T47D (cell line): ENCODE measurements around the gene TRIM2.
A peak's percentile ranks its signal among the peaks of the same experiment; 100 is the strongest.

Experiments
- DNase-seq, 2 experiments: peaks; one replicate each; pipeline versions ENCODE4 v3.0.0 to v3.0.0-alpha.2; 2011 to 2012; ENCODE audit warnings: low read depth in 1 of 2, low spot score in 1 of 2
- JUND ChIP-seq: IDR thresholded peaks from 2 replicates; pipeline ENCODE4 v1.6.1; 2012; ENCODE audit warnings: low read depth
- in situ Hi-C: cut with HindIII; loops from 2 replicates; pipeline ENCODE4 v1.10.0; 2016; ENCODE audit warnings: low sequenced_read_pairs, low pct_unique_long_range_greater_than_20kb

TRIM2 gene

DNA sequence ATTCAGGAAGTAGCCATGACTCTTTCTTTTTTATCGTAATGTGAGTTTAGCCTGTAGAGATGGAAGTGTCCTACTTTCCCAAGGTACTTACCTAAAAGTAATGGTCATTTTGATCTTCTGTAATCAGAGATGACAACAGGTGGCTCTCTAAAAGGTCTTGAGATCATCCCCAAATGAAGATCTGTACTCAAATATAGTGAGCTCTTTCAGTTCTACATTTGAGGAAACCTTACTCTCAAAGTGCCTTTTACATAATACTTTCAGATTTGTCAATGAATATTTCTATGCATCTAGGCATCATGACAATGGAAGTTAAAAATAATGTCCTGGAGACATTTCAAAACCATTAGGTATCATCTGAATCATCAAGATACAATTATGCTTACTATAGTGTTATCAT, 123.0 kb downstream of the TRIM2 start:
- in situ Hi-C loops: no loop called here
- DNase-seq: no peak
- no peak for TF ChIP-seq JUND

DNA sequence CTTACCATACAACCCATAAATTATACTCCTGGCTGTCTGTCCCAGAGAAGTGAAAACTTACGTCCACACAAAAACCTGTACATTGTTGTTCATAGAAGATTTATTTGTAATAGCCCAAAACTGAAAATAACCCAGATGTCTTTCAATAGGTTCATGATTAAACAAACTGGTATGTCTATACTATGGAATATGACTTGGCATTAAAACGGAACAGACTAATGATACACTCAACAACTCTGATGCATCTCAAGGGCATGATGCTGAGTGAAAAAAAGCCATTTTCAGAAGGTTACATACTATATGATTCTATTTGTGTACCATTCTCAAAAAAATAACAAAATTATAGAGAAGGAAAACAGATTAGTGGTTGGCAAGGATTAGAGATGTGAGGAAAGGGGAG, 128.7 kb downstream of the TRIM2 start:
- TF ChIP-seq JUND: no peak
- in situ Hi-C loops: no loop called here
- no peak for DNase-seq

DNA sequence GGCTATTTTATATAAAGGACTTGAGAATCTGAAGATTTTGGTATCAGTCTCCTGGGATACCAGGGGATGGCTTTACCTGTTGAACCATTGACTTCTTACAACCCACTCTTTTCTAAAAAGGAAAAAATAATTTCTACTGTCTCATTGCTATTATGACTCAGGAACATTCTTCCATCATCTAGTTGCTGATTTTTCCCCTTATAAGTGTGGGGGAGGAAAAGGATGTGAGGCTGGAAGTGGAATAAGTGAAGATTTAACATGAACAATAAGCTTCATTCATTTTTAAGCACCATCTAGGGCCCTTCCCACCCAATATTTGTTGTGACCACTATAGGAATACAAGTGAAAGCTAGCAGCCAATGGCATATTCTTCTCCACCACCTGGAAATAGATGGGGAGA, 129.6 kb downstream of the TRIM2 start:
- no peak for DNase-seq
- in situ Hi-C loops: no loop called here
- TF ChIP-seq JUND: no peak

- no peak for TF ChIP-seq JUND
- in situ Hi-C loops: no loop called here
- no peak for DNase-seq
Observed at GRCh38 chr4:153335665-153336064, 131.4 kb downstream of the TRIM2 start.

GRCh38 chr4:153337686-153338085, 133.4 kb downstream of the TRIM2 start:
- in situ Hi-C loops: no loop called here
- no peak for TF ChIP-seq JUND
- DNase-seq: no peak

GRCh38 chr4:153341575-153342090, 137.4 kb downstream of the TRIM2 start:
- in situ Hi-C loops: no loop called here
- no peak for TF ChIP-seq JUND
- DNase-seq: no peak

- DNase-seq: no peak
- in situ Hi-C loops: no loop called here
- no peak for TF ChIP-seq JUND
Observed at GRCh38 chr4:153342751-153343552, 138.7 kb downstream of the TRIM2 start.

- in situ Hi-C loops: no loop called here
- no peak for TF ChIP-seq JUND
- peak; percentile 63 to 76 for DNase-seq
Observed at GRCh38 chr4:153344131-153345011, 140.1 kb downstream of the TRIM2 start, which contains the start of gene MND1. Gene MND1, plus strand, starts transcription at chr4:153344688. Its CDS starts 50 bp downstream, at chr4:153344738.

GRCh38 chr4:153345012-153345981, 141.1 kb downstream of the TRIM2 start:
- in situ Hi-C loops: no loop called here
- no peak for TF ChIP-seq JUND
- peak; percentile 18 to 42 for DNase-seq

DNA sequence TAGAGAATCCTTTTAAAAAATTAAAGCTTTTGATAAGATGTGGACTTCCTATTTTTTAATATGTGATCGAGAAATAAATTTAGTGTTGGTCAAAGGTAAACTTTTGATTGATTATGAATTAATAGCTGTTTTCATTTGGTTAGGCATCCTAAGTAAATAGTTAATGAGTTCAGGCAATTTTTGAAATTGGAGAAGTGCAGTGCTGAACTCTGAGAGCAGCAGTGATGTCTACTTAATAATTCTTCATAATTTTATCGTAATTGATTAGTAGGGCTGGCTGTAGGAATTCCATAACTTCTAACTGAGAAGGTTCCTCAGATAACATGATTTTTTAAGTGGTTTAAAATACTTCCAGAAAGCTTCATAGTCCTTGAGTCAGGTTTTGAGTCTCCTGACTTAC, 141.8 kb downstream of the TRIM2 start:
- in situ Hi-C loops: no loop called here
- no peak for DNase-seq
- TF ChIP-seq JUND: no peak

- in situ Hi-C loops: no loop called here
- no peak for TF ChIP-seq JUND
- DNase-seq: no peak
Observed at GRCh38 chr4:153346563-153346962, 142.3 kb downstream of the TRIM2 start.

DNA sequence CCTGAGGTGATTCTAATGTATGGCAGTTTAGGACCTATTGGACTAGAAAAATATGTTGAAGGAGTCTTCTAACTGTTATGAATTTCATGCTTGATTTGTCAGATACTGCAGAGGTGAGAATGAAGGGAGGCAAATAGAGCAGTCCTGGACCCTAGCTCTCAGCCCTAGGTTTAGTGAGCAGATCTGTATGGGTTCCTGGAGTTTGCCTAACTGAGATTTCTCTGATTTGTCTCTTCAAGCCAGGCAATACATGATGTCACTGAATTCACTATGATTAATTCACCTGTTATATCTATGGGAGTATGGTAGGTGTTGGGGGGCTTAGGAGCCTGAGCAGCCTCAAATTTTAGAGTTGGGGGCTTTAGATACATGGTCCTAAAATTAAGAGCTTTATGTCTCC, 142.9 kb downstream of the TRIM2 start:
- TF ChIP-seq JUND: no peak
- in situ Hi-C loops: no loop called here
- no peak for DNase-seq
